H1 (cell line): ENCODE measurements around the gene IL24. TPM values are rescaled to one million over a fixed set of nuclear protein-coding genes. Genes with fewer than 3 reads are reported as not detected.

Experiments used
- CHD7 ChIP-seq: fragments of 300-600 bp; sonication (generic); IDR thresholded peaks from 2 replicates; pipeline ENCODE4 v1.7.1; 2012; ENCODE audit warnings: low read length, moderate library complexity, mild to moderate bottlenecking, inconsistent platforms; ENCODE audit not compliant: insufficient replicate concordance
- HDAC6 ChIP-seq: IDR thresholded peaks from one replicate; pipeline ENCODE4 v1.7.1; 2012; ENCODE audit warnings: low read depth, mild to moderate bottlenecking, inconsistent platforms, low read length, moderate library complexity
- polyA plus RNA-seq, 7 experiments: library from polyadenylated mRNA; depleted of rRNA in 3 of 7; stranded (reverse) in 5 of 7; unstranded in 2 of 7; fragments of >200 nt in 5 of 7; fragments of 200-250 nt in 2 of 7; gene quantifications; 1 replicate in 5 of 7; 2 replicates in 1 of 7; 4 replicates in 1 of 7; pipeline versions ENCODE4 v1.2.1 to v1.2.3, GENCODE V29; 2011 to 2013; ENCODE audit warnings: missing spikeins in 2 of 7, mixed read lengths in 2 of 7
- total RNA-seq: library from RNA; stranded (reverse); fragmentation: NEBNext Ultra II Directional; extraction: Animal tissue kit (Norgen Biotek cat#: 25700); gene quantifications from 2 replicates; pipeline ENCODE4 v1.2.1, GENCODE V29; 2021

The IL24 gene
- total and polyA plus RNA-seq, 2 of the 8 experiments (the other 6 are each of a cell fraction or from before 2014, with no cell fraction given): not detected

GRCh38 chr1:206908038-206908437 is 10.8 kb downstream of the IL24 start (continued):
- TF ChIP-seq HDAC6: no peak
- no peak for TF ChIP-seq CHD7
